ENCODE results near the gene INCENP. TPM values are rescaled to one million over a fixed set of nuclear protein-coding genes. Genes with fewer than 3 reads are reported as not detected.

INCENP gene
- total and polyA plus RNA-seq, 10 of the 15 experiments (the other 5 are each of a cell fraction or from before 2014, with no cell fraction given): 1.4 to 96.8 (median 29.0) TPM

DNA sequence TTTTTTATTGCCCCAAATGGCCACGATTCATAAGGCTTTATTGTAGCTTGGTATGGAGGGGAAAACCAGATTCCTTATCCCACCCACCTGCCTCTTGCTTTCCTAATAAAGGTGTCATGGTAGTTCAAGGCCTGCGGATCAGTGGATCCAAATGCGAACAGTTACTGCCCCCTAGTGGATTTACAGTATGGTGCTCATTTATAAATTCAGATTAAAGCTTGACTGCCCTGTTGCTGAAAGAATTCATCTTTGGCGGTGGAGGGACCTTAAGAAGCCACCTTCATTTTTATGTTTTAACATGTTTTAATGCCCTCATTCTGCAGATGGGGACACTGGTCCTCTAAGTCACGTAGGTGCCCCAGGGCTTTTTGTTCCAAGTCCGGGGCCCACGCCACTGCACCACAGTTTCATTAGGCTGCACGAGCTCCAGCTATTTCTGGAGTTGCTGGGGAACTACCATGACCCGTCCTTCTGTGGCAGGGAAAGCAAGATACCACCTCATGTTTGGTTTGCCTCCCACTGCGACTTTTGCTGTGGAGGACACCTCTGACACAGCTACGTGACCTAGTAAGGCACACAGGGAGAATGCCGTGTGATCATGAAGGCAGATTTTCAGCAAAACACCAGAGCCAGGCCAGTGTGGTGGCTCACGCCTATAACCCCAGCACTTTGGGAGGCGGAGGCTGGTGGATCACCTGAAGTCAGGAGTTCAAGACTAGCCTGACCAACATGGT is 15.6 kb upstream of the INCENP start:
- no TSS peak for BruUV-seq (replicated peaks)
- Histone ChIP-seq H2AFZ (ENCODE audit: control insufficient read depth, low read depth, low read length) (no peak overlapping the region), H3K4me2 (ENCODE audit: control insufficient read depth, insufficient read depth) (no peak overlapping the region), H3K36me3 (ENCODE audit: control insufficient read depth in 2 of 2, insufficient read depth in 2 of 2, low read length in 1 of 2) (no peaks in the 10 kb centered on the region), H3K79me2 (ENCODE audit: control insufficient read depth, insufficient read depth, low read length) (no peaks in the 10 kb centered on the region), H3K9me3 (replicated peaks; ENCODE audit: control insufficient read depth, insufficient read depth, low read length) (no peaks in the 10 kb centered on the region), H3K4me1 (ENCODE audit: control insufficient read depth, insufficient read depth, low read length) (no peaks in the 10 kb centered on the region), H4K20me1 (ENCODE audit: control insufficient read depth, insufficient read depth) (no peaks in the 10 kb centered on the region), H3K4me3 (no peak overlapping the region), H3K27me3 (replicated peaks in 1 of 2; ENCODE audit: control insufficient read depth in 2 of 2, insufficient read depth in 2 of 2, low read length in 1 of 2) (no peaks in the 10 kb centered on the region), H3K9ac (ENCODE audit: control insufficient read depth, insufficient read depth, low read length) (no peak overlapping the region), H3K27ac (ENCODE audit: control insufficient read depth, insufficient read depth) (no peak overlapping the region)
- in situ Hi-C loops (cut with MboI) (loop anchor here (5.0 kb wide), 2 partner anchors 211 to 311 kb away; no protein-coding TSS in a partner anchor), intact Hi-C loops (cut with micrococcal nuclease; ENCODE audit: unreplicated experiment) (loop anchor here (1.0 to 5.0 kb wide), 3 partner anchors 209 to 361 kb away; no protein-coding TSS in a partner anchor)
- ATAC-seq (peak; percentile 79), FAIRE-seq (peak; percentile 97), DNase-seq (ENCODE audit: low read depth, low spot score) (peak; percentile 11)
- 9% methylated on average over 14 of the region's 14 CpGs for WGBS (ENCODE audit: insufficient coverage, insufficient replicate concordance, low lambda C conversion rate, missing lambda C conversion rate)
- ChIA-PET RAD21 (ENCODE audit: unreplicated experiment) (interaction anchor here (0.6 to 4.7 kb wide), 16 partner anchors 13 to 315 kb away, joined by 3 to 70 read pairs (median 4); partner anchors contain the start of genes FEN1, INCENP and TMEM258), CTCF (interaction anchor here (0.6 to 7.6 kb wide), 53 partner anchors 9 to 631 kb away, joined by 3 to 146 read pairs (median 4); partner anchors contain the start of genes FADS2, FADS3, FEN1 and INCENP), POLR2A (interaction anchor here (0.7 to 0.8 kb wide), 2 partner anchors 210 to 293 kb away, joined by 3 read pairs; no protein-coding TSS in a partner anchor), SMC1A (ENCODE audit: uncharacterized antibody, unreplicated experiment) (interaction anchor here (0.6 to 6.6 kb wide), 21 partner anchors 14 to 466 kb away, joined by 3 to 77 read pairs (median 4); partner anchors contain the start of genes EEF1G, FEN1 and INCENP)
- TF ChIP-seq, protein P1, sequence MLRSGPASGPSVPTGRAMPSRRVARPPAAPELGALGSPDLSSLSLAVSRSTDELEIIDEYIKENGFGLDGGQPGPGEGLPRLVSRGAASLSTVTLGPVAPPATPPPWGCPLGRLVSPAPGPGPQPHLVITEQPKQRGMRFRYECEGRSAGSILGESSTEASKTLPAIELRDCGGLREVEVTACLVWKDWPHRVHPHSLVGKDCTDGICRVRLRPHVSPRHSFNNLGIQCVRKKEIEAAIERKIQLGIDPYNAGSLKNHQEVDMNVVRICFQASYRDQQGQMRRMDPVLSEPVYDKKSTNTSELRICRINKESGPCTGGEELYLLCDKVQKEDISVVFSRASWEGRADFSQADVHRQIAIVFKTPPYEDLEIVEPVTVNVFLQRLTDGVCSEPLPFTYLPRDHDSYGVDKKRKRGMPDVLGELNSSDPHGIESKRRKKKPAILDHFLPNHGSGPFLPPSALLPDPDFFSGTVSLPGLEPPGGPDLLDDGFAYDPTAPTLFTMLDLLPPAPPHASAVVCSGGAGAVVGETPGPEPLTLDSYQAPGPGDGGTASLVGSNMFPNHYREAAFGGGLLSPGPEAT (IDR thresholded peaks at IDR 0.05; ENCODE audit: low read depth): 0 out of 2 replicates have a peak, but pooled peaks have one; percentile 20
- TF ChIP-seq, protein P2, sequence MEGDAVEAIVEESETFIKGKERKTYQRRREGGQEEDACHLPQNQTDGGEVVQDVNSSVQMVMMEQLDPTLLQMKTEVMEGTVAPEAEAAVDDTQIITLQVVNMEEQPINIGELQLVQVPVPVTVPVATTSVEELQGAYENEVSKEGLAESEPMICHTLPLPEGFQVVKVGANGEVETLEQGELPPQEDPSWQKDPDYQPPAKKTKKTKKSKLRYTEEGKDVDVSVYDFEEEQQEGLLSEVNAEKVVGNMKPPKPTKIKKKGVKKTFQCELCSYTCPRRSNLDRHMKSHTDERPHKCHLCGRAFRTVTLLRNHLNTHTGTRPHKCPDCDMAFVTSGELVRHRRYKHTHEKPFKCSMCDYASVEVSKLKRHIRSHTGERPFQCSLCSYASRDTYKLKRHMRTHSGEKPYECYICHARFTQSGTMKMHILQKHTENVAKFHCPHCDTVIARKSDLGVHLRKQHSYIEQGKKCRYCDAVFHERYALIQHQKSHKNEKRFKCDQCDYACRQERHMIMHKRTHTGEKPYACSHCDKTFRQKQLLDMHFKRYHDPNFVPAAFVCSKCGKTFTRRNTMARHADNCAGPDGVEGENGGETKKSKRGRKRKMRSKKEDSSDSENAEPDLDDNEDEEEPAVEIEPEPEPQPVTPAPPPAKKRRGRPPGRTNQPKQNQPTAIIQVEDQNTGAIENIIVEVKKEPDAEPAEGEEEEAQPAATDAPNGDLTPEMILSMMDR (IDR thresholded peaks at IDR 0.05 in 2 of 3, conservative IDR thresholded peaks at IDR 0.05 in 1 of 3; ENCODE audit: control insufficient read depth in 2 of 3, extremely low read depth in 1 of 3, insufficient read depth in 1 of 3, low read depth in 3 of 3, low read length in 3 of 3): peak; percentile 59 to 82 (median 80)
- TF ChIP-seq SMC3 (IDR thresholded peaks at IDR 0.05; ENCODE audit: borderline replicate concordance, low read length) (peak; percentile 69), RAD21 (IDR thresholded peaks at IDR 0.05; ENCODE audit: insufficient read depth, low read depth, low read length) (peak; percentile 91), POLR2AphosphoS5 (IDR thresholded peaks at IDR 0.05; ENCODE audit: low read length) (no peak), SRF (IDR thresholded peaks at IDR 0.05; ENCODE audit: low read depth in 2 of 2, low read length in 2 of 2) (no peak), SMARCA5 (IDR thresholded peaks at IDR 0.05) (no peak)
- TF ChIP-seq, protein P3, sequence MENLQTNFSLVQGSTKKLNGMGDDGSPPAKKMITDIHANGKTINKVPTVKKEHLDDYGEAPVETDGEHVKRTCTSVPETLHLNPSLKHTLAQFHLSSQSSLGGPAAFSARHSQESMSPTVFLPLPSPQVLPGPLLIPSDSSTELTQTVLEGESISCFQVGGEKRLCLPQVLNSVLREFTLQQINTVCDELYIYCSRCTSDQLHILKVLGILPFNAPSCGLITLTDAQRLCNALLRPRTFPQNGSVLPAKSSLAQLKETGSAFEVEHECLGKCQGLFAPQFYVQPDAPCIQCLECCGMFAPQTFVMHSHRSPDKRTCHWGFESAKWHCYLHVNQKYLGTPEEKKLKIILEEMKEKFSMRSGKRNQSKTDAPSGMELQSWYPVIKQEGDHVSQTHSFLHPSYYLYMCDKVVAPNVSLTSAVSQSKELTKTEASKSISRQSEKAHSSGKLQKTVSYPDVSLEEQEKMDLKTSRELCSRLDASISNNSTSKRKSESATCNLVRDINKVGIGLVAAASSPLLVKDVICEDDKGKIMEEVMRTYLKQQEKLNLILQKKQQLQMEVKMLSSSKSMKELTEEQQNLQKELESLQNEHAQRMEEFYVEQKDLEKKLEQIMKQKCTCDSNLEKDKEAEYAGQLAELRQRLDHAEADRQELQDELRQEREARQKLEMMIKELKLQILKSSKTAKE (IDR thresholded peaks at IDR 0.05; ENCODE audit: low read depth, poor library complexity, severe bottlenecking): no peak
